PC-9 (cell line): ENCODE data around the gene HRH1. TPM values are rescaled to one million over a fixed set of nuclear protein-coding genes. Genes with fewer than 3 reads are reported as not detected.
A peak's percentile ranks its signal among the peaks of the same experiment; 100 is the strongest.

Experiments used
- BruUV-seq: library from RNA; stranded (reverse); fragments of 400-500 nt; replicated peaks from 2 replicates; lab custom pipeline; 2021; lab: Mats Ljungman, UMichigan
- CTCF ChIA-PET: fragments of 300-600 bp; sonication (Branson Sonifier 250); formaldehyde crosslinking; loops from one replicate; lab custom pipeline; 2022; ENCODE audit warnings: antibody characterized with exemption; lab: Charles Lee
- POLR2A ChIA-PET: fragments of 300-600 bp; sonication (Branson Sonifier 250); formaldehyde crosslinking; loops from one replicate; lab custom pipeline; 2022; ENCODE audit warnings: antibody characterized with exemption; ENCODE audit not compliant: unreplicated experiment; lab: Charles Lee
- DNase-seq, 2 experiments: peaks; one replicate each; pipeline versions ENCODE4 v3.0.0 to v3.0.0-alpha.2; 2015 to 2022; ENCODE audit warnings: mixed read lengths in 1 of 2
- H2AFZ ChIP-seq: fragments of 200-600 bp; sonication (generic); 2 replicates; pipeline ENCODE4 v1.8.1; 2017; ENCODE audit warnings: antibody characterized with exemption
- H3F3A ChIP-seq: fragments of 200-600 bp; sonication (generic); 2 replicates; pipeline ENCODE4 v1.8.1; 2017; ENCODE audit warnings: antibody characterized with exemption, mild to moderate bottlenecking, low read depth; ENCODE audit not compliant: insufficient read depth
- H3K27ac ChIP-seq: fragments of 200-600 bp; sonication (generic); 2 replicates; pipeline ENCODE4 v1.6.1; 2016; ENCODE audit warnings: mixed run types
- H3K27me3 ChIP-seq: fragments of 200-600 bp; sonication (generic); 2 replicates; pipeline ENCODE4 v1.6.1; 2016; ENCODE audit warnings: low read depth, mixed run types; ENCODE audit not compliant: insufficient read depth
- H3K36me3 ChIP-seq: fragments of 200-600 bp; sonication (generic); 2 replicates; pipeline ENCODE4 v1.6.1; 2016; ENCODE audit warnings: low read depth, mixed run types
- H3K4me1 ChIP-seq: fragments of 200-600 bp; sonication (generic); replicated peaks from 2 replicates; pipeline ENCODE4 v1.6.1; 2016; ENCODE audit warnings: mixed run types; ENCODE audit not compliant: insufficient read depth
- H3K4me2 ChIP-seq: fragments of 200-600 bp; sonication (generic); 2 replicates; pipeline ENCODE4 v1.6.1; 2017; ENCODE audit warnings: mixed run types
- H3K4me3 ChIP-seq: fragments of 200-600 bp; sonication (generic); 2 replicates; pipeline ENCODE4 v1.6.1; 2016; ENCODE audit warnings: mixed run types
- H3K79me2 ChIP-seq: fragments of 200-600 bp; sonication (generic); 2 replicates; pipeline ENCODE4 v1.6.1; 2017; ENCODE audit warnings: low read depth, mixed run types
- H3K9me2 ChIP-seq: fragments of 200-600 bp; sonication (generic); 2 replicates; pipeline ENCODE4 v1.8.1; 2017; ENCODE audit warnings: mild to moderate bottlenecking; ENCODE audit not compliant: insufficient read depth
- H3K9me3 ChIP-seq: fragments of 200-600 bp; sonication (generic); 2 replicates; pipeline ENCODE4 v1.8.1; 2016; ENCODE audit warnings: low read depth; ENCODE audit not compliant: insufficient read depth
- H4K20me1 ChIP-seq: fragments of 200-600 bp; sonication (generic); 2 replicates; pipeline ENCODE4 v1.8.1; 2017; ENCODE audit not compliant: insufficient read depth
- CTCF ChIP-seq: fragments of 200-600 bp; sonication (generic); conservative IDR thresholded peaks from 2 replicates; pipeline ENCODE4 v1.6.1; 2017; ENCODE audit warnings: mixed run types, antibody characterized with exemption, mild to moderate bottlenecking, moderate library complexity
- EZH2 ChIP-seq: fragments of 200-600 bp; sonication (generic); IDR thresholded peaks from 2 replicates; pipeline ENCODE4 v1.8.0; 2017; ENCODE audit warnings: antibody characterized with exemption, low read depth
- intact Hi-C: fragments of 100-400 bp; cut with micrococcal nuclease; formaldehyde crosslinking; loops from one replicate; pipeline ENCODE4 v1.10.0; 2022; ENCODE audit not compliant: unreplicated experiment
- total RNA-seq: library from RNA; stranded (reverse); gene quantifications from 2 replicates; pipeline ENCODE4 v1.2.3, GENCODE V29; 2021

The HRH1 gene
- total RNA-seq, 1 experiment from 2014 or later: 9.2 TPM

GRCh38 chr3:11239796-11240195 is 85.5 kb downstream of the HRH1 start:
- H3K36me3 ChIP-seq: 0 out of 2 replicates have a peak, but pooled peaks cover 4% of the 10 kb centered on the region
- peak overlapping the region; percentile 81 for H3K4me2 ChIP-seq
- POLR2A ChIA-PET: no interaction called here
- H2AFZ ChIP-seq: no peak overlapping the region
- intact Hi-C loops: loop anchor here (2.0 to 10.0 kb wide), 3 partner anchors 68 to 405 kb away; partner anchors contain the start of gene VGLL4
- DNase-seq: peak in 1 of 2 experiments; percentile 45
- H3K79me2 ChIP-seq: peaks cover 27% of the 10 kb centered on the region
- CTCF ChIA-PET: interaction anchor here (0.6 kb wide), 1 partner anchor 1538 kb away, joined by 3 read pairs; no protein-coding TSS in a partner anchor
- H3F3A ChIP-seq: peaks cover 39% of the 10 kb centered on the region
- no peaks in the 10 kb centered on the region for H3K9me2 ChIP-seq
- peaks cover 49% of the 10 kb centered on the region for H3K4me1 ChIP-seq
- H3K27ac ChIP-seq: peak overlapping the region; percentile 99
- H3K9me3 ChIP-seq: peaks cover 8% of the 10 kb centered on the region
- TF ChIP-seq CTCF (no peak), EZH2 (no peak)
- H3K4me3 ChIP-seq: peak overlapping the region; percentile 17; the same call in 1 of the 2 replicates
- no TSS peak for BruUV-seq
- no peaks in the 10 kb centered on the region for H4K20me1 ChIP-seq
- H3K27me3 ChIP-seq: no peaks in the 10 kb centered on the region

- BruUV-seq: no TSS peak
- H3K9me3 ChIP-seq: peaks cover 8% of the 10 kb centered on the region
- no peaks in the 10 kb centered on the region for H3K9me2 ChIP-seq
- POLR2A ChIA-PET: no interaction called here
- CTCF ChIA-PET: interaction anchor here (0.6 kb wide), 1 partner anchor 1538 kb away, joined by 3 read pairs; no protein-coding TSS in a partner anchor
- no peak overlapping the region for H2AFZ ChIP-seq
- H3K27me3 ChIP-seq: no peaks in the 10 kb centered on the region
- DNase-seq: no peak
- H3K36me3 ChIP-seq: 0 out of 2 replicates have a peak, but pooled peaks cover 4% of the 10 kb centered on the region
- peak overlapping the region; percentile 81; the same call in 1 of the 2 replicates for H3K4me2 ChIP-seq
- intact Hi-C loops: no loop called here
- no peak overlapping the region for H3K27ac ChIP-seq
- no peak for TF ChIP-seq CTCF
- TF ChIP-seq EZH2: no peak
- H3K4me1 ChIP-seq: peaks cover 49% of the 10 kb centered on the region
- no peaks in the 10 kb centered on the region for H4K20me1 ChIP-seq
- no peak overlapping the region for H3K4me3 ChIP-seq
- peaks cover 27% of the 10 kb centered on the region for H3K79me2 ChIP-seq
- peaks cover 40% of the 10 kb centered on the region for H3F3A ChIP-seq
Measured at GRCh38 chr3:11240496-11240895, 86.2 kb downstream of the HRH1 start.

GRCh38 chr3:11244121-11244677 is 89.9 kb downstream of the HRH1 start:
- Histone ChIP-seq H3K79me2 (peaks cover 19% of the 10 kb centered on the region), H3K9me3 (peaks cover 5% of the 10 kb centered on the region), H2AFZ (no peak overlapping the region), H3F3A (peaks cover 20% of the 10 kb centered on the region), H3K4me1 (peaks cover 40% of the 10 kb centered on the region), H3K4me2 (no peak overlapping the region), H3K9me2 (no peaks in the 10 kb centered on the region), H3K36me3 (0 out of 2 replicates have a peak, but pooled peaks cover 4% of the 10 kb centered on the region), H3K4me3 (no peak overlapping the region), H4K20me1 (no peaks in the 10 kb centered on the region), H3K27me3 (no peaks in the 10 kb centered on the region), H3K27ac (peak overlapping the region; percentile 33; the same call in 1 of the 2 replicates)
- ChIA-PET POLR2A (interaction anchor here (0.6 kb wide), 1 partner anchor 28 kb away, joined by 6 read pairs; the partner anchor contains the start of gene ATG7), CTCF (interaction anchor here (1.5 kb wide), 1 partner anchor 87 kb away, joined by 3 read pairs; no protein-coding TSS in a partner anchor)
- BruUV-seq: no TSS peak
- intact Hi-C loops: no loop called here
- DNase-seq: peak in 1 of 2 experiments; percentile 63
- TF ChIP-seq CTCF (no peak), EZH2 (no peak)
